Germinal center (tissue), 1 donor: Measurements from ENCODE around the gene PITPNC1.
"Not testable (repeated sequence)": the region's sequence is repeated elsewhere in the genome, so short reads cannot be mapped to it uniquely, and the experiment has no call there.

Experiments
- DNase-seq: peaks from one replicate; pipeline ENCODE4 v3.0.0; 2012; ENCODE audit warnings: mixed read lengths, low spot score

PITPNC1 gene

DNA sequence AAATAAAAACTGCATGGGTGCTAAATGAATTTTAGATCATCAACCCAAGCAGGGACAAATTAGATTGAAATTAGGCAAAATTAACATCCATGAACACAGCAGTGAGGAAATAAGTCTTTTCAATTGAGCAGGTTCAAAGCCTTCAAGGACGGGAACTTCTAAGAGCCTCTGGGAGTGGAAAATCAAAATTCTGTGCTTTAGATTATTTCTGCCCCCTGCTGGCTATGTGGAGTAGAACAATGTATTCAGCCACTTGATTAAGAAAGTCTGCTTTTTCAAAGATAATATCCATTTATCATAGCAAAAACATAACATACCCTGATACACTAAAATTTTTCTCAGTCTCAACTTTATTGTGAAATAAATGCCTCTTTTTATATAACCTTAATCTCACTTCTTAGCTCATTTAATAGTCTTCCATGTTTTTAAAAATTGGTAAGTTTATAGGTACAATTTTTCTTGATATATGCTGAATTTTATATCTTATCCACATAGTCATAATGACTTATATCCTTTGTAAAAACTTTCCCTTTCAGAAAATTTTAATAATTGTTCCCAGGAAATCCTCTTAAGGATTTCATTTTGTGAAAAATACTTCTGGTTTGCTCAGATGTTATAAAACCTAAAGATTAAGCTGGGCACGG is 312.6 kb downstream of the PITPNC1 start:
- peak; percentile 82 for DNase-seq

DNA sequence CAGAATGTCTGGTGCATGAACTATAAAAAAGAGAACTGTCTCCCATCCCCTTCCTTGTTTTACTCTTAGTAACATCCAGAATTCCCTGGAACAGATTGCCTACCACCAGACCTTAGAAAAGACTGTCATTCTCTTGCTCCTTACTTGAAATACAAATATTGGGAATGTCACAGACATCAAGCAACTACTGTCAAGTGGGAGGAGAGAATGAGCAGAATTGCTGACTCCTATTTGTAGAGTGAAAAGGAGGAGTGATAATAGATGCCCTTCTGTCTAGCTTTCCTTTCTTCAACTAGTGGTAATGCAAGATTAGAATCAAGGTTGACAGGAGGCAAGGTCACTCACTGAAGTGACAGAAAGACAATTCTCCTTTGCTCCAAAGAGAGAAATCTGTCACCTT is 316.7 kb downstream of the PITPNC1 start:
- DNase-seq = no peak

DNA sequence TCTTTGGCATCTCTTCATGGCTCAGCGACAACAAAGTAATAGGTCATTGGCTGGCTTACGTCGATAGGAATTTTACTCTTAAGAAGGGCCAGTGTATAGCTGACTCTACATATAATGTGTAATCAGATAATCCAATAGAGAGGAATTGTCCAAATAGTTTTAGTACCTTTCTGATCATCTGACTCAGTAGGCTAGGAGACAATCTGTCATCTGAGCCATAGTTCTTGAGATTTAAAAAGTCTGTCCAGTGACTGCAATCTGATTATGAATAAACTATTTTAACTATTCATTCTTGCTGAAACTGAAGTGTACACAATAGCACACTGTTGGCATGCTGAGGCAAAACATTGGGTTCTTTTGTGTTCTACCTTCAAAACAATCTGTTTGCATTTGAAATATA is 319.3 kb downstream of the PITPNC1 start:
- no peak for DNase-seq

DNA sequence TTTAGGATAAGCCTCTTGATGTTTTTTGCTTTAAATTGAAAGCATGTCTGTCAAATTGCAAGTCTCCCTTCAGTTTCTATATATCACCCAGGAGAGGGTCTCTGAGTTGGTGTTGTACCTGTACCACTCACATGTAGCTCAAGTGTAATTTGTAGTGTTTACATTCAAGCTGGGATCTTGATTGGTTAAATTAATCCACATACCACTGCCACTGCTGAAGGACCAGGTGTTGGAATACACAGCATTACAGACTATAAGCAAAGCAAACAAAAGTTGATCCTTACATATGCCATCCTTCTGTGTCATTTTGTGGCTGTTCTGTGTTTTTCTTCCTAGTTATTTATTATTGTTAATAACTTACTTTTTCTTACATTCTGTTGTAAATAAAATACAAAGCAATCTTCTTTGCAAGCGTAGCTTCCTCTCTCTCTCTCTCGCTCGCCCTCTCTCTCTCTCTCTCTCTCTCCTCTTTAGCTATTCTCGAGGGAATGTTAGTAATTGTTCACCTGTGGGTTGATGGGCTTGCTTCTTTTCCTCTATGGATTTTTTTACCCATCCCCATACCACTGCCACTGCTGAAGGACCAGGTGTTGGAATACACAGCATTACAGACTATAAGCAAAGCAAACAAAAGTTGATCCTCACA is 319.9 kb downstream of the PITPNC1 start:
- DNase-seq = no peak

DNA sequence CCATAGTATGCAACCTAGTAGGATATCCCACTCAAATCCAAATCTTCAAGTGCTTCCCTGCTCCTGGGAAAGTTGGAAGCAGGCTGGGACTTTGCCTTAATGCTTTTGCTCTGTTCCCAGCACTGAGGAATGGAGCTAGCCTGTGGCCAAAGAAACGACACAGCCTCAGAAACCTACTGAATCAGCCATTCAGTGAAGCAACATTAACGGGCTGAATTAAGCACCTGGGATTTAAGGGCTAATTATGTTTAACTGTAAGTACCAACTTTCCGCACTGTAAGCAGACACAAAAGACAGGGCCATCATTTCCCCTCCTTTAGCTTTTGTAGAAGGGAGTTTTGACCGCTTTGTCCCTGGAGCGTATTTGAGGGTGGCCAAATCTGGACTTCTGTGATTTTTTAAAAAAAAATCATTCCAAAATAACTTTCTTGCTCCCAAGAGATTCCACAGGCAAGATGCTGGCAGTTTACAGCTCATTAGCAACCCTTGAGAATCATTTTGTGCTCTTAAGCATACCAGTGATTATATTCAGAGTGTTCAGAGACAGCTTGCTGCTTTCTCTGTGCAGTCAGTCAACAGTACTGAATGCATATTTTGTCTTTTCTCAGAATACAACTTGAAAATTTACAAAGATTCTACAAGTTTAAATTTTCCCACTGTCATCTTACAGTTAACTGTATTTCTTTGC is 323.1 kb downstream of the PITPNC1 start:
- no peak for DNase-seq

DNA sequence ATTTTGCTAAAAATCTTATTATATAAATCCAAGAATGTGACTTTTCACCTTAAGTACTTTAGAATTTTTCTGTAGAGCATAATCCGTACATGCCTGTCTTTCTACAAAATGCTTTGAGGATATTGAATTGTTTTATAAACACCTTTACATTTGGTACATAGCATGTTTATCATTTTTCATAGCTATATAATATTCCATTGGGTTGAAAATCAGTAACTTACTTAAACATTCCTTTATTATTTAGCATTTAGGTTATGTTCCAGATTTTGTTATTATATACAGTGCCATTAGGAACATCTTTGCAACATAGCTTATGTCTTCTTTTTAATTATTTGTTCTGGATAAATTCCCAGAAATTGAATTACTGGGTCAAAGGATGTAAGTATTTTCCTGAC is 323.6 kb downstream of the PITPNC1 start:
- DNase-seq = no peak

DNA sequence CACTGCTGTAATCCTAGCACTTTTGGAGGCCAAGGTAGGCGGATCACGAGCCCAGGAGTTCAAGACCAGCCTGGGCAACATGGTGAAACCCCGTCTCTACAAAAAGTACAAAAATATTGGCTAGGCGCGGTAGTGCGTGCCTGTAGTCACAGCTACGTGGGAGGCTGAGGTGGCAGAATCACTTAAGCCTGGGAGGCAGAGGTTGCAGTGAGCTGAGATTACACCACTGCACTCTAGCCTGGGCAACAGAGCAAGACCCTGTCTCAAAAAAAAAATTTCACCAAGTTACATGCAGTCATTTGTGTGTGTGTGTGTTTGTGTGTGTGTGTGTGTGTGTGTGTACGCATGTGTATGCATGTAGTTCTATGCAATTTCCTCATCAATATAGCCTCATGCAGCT is 325.8 kb downstream of the PITPNC1 start:
- DNase-seq = not testable (repeated sequence)

DNA sequence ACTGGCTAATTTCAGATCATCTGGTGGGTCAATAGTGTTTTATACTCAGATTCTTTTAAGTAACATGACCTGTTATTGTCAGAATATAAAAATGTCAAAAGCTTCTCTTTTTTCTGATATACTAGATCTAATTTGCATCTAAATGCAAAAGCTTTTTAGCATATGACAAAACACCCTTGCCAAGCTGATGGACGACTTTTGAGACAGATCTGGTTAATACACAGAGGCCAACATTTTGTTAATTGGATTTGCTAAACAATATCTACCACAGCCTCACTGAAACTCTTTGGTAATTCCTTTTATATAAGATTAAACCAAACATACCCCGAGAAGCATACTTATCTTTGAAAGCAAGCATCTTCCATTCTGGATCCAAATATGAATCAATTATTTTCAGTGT is 330.4 kb downstream of the PITPNC1 start:
- DNase-seq = no peak

DNA sequence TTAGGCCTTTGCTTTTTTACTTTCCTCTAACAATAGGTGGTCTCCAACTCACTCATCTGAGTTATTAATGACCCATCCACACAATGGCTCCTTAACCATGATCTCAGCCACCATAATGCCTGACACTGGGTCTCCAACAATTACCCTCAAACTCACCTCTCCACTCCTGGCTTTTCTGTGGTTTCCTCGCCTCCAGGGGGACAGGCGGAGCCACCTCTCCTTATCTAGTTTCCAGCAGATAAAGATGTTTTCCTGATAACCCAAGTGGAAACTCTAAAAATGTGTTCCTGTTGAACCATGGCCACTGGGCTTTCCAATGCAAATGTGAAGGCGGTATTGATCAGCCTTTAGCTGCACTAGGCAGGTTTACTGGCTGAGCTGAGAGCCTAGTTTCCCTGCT is 331.3 kb downstream of the PITPNC1 start:
- no peak for DNase-seq

DNA sequence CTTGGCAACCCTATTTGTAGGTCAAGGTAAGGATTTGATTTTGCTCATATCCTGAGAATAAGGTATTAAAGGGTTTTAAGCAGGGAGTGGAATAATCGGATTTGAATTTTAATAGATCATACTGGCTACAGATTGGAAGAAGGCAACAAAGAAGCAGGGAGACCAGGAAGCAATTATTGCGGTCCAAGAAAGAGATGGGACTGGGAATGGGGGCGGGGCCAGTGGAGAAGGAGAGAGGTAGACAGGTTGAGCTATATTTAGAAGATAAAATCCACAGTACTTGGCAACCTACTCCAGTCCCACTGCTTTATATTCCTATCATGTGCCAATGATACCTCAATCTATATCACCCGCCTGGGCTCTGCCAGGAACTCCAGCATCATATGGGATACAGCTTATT is 334.8 kb downstream of the PITPNC1 start:
- DNase-seq = no peak

DNA sequence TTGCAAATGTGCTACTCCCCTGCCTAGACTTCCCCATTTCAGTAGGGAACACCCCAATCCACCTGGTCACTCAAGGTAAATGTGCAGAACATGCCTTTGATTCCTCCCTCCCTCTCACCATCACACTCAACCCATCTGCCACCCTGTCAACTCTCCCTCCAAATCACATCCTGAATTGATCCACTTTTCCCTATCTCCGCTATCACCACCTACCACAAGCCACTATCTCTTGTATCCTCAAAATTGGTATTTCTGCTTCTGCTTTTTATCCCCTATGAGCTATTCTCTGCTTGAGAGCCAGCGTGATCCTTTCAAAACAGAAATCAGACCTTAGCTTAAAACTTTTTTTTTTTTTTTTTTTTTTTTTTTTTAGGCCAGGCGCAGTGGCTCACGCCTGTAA is 335.3 kb downstream of the PITPNC1 start:
- no peak for DNase-seq

DNA sequence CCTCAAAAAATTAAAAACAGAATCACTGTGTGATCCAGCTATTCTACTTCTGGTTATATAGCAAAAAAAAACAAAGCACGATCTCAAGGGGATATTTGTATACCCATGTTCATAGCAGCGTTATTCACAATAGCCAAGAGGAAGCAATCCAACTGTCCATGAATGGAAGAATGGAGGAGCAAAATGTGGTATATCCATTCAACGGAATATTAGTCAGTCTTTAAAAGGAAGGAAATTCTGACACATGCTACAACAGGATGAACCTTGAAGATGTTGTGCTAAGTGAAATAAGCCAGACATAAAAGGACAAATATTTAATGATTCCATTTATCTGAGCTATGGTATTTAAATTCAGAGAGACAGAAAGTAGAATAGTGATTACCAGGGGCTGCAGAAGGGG is 336.1 kb downstream of the PITPNC1 start:
- DNase-seq = no peak

DNA sequence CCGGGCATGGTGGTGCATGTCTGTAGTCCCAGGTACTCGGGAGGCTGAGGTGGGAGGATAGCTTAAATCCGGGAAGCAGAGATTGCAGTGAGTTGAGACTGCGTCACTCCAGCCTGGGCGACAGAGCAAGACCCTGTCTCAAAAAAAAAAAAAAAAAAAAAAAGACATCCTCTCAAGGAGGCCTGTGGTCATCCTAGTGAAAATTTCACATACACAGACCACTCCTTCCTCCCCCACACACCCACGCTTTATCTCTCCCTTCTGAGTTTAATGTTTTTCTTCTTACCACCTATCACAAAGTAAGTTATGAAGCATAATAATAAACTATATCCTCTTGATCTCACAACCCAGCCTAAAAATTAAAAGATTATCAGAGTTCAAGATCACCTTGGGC is 339.3 kb downstream of the PITPNC1 start:
- DNase-seq = no peak

DNA sequence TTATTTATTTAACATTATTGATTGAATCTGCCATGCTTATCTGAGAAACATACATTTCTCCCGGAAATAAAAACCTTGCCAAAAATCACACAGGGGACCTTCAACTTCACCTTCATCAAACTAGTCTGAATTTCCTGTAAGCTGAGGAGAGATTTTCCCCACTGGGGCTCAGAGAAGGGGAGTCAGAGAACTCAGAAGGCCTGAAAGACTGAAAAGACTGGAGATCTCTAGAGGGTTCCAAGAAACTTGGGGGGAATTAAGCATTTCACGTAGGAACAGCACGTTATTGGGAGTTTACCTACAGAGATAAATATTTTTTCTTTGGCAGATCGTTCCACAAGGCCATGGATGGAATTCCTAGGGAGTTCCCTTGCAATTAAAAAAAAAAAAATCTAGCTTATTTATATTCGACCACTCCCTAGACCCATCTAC is 340.1 kb downstream of the PITPNC1 start:
- no peak for DNase-seq

DNA sequence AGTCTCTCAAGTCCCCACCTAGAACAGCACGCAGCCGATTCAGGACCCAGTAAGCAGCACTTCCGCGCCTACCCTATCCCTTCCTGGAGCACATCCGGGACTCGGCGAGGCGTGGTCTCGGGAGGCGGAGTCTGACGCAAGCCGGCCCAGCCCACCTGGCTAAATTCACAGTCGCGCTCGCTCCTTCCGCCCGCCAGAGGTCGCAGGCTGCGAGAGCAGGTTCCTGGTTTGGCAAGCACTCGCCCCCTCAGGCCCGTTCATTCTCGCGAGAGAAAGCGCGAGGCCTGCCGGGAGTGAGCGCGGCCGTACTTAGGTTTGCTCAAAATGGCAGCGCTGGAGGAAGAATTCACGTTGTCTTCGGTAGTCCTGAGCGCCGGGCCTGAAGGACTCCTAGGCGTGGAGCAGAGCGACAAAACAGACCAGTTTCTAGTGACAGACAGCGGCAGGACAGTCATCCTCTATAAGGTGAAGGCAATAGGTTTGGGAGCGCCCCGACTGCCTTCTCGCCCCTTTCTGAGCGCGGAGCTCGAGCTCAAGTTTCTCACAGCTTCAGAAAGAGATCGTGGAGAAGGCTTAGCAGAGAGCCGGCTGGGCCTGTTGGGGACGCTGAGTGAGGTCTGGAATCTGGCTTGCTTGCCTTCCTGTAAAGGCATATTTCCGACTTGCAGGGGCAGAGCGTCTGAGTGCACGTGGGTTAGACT is 340.7 kb downstream of the PITPNC1 start, which contains the start of gene NOL11:
Gene NOL11 (plus strand): TSS at position 313 of the 701 bp plus-strand sequence. CDS start 12 bp downstream, at position 325.
- DNase-seq = peak; percentile 98

DNA sequence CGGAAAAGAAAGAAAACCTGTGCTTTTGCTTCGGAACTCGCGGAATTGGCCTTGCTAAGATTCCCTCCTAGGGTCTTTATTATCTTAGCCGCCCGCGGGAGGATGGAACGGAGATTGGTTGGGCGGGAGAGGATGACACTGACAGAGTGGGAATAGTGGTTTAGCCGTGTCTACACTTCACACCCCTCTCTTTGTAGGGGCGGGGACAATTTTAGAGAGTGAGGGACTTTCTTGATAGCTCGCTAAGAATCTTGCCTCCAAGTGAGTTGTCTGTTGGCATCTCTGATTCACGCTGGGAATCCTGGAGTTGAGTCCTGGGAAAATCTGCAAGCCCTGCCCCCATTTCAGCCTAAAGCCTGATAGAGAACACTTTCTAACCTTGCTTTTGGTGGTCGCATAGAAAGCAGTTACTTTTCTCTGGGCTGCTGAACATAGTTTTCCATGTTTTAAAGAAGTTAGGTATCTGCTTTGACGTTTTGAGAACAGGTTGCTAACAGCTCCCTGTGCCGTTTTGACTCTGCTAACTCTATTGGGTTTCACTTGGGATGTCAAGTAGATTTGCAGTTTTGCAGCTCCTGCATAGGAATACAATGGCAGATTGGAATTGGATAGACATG is 341.4 kb downstream of the PITPNC1 start:
- DNase-seq = peak; percentile 24

DNA sequence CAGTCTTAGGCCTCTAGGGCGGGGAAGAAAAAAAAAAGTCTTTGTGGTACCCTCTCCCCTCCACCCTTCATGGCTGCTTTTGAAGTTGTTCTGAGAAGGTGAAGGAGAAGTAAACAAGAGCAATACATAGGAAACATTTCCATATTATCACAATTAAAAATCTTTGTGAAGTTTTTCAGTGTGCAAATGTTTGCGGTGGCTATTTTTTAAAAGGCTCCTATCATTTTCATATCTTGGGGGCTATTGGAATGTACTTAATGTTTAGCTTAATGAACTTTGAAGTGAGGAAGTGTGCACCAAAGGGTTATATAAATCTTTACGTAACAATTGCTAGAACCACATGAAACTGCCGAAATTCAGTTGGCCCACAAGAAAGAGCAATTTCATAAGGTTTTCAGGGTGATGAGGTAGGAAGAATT is 348.3 kb downstream of the PITPNC1 start:
- DNase-seq = no peak

DNA sequence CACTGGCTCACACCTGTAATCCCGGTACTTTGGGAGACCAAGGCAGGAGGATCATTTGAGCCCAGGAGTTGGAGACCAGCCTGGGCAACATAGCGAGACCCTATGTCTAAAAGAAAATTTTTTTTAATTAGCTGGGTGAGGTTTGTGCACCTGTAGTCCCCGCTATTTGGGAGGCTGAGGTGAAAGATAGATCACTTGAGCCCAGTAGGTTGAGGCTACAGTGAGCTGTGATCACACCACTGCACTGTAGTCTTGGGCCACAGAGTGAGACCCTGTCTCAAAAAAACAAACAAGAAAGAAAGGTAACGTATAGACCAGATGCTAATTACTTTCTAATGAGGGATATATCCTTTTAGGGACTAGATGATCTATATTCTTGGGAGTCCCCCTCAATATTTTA is 348.7 kb downstream of the PITPNC1 start:
- DNase-seq = no peak

DNA sequence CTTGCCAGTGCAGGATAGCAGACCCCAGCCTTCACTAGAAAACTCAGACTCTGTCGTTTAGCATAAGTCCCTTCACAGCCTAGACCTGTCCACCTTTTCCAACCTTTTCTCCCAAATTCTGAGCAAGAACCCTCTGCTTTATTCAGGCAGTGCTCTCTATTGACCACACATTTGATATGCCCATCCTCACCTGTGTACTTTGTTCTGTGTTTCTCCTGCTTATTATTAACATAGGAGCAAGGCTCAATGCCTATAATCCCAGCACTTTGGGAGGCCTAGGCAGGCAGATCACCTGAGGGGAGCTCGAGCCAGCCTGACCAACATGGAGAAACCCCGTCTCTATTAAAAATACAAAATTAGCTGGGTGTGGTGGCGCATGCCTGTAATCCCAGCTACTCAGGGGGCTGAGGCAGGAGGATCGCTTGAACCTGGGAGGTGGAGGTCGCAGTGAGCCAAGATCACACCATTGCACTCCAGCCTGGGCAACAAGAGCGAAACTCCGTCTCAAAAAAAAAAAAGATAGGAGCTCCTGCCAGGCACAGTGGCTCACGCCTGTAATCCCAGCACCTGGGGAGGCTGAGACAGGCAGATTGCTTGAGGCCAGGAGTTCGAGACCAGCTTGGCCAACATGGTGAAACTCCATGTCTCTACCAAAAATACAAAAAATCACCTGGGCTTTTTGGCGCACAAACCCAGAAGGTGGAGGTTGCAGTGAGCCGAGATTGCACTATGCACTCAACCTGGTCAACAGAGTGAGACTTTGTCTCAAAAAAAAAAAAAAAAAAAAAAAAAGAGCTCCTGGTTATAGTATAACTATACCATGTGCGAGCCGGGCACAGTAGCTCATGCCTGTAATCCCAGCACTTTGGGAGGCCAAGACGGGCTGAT is 350.3 kb downstream of the PITPNC1 start:
- DNase-seq = not testable (repeated sequence)

DNA sequence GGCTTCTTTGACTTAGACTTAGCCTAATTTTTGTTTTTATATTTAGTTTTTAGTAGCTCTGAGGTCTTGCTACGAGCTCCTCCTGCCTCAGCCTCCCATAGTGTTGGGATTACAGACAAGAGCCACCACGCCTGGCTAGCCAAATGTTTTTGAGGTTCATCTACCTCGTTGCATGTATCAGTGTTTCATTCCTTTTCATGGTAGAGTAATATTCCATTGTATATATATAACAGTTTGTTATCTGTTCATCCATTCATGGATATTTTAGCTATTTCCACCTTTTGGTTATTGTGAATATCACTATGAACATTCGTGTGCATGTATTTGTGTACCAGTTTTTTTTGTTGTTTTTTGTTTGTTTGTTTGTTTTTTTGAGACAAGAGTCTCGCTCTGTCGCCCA is 352.8 kb downstream of the PITPNC1 start:
- no peak for DNase-seq

DNA sequence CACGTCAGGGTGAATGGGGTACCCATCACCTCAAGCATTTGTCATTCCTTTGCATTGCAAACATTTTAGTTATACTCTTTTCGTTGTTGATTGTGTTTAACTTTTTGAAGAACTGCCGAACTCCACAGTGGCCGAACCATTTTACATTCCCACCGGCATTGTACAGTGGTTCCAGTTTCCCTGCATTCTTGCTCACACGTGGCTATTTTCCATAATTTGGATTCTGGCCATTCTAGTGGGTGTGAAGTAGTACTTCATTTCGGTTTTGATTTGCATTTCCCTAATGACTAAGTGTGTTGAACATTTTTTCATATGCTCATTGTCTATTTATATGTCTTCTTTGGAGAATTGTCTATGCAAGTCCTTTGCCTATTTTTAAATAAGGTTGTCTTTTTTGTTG is 353.6 kb downstream of the PITPNC1 start:
- no peak for DNase-seq
